OCI-LY3 (cell line): ENCODE data around the gene ANP32B.
"Not testable (repeated sequence)": the region's sequence is repeated elsewhere in the genome, so short reads cannot be mapped to it uniquely, and the experiment has no call there.

Experiments
- H2AFZ ChIP-seq: fragments of 200-600, 300-600 bp; shearing (Covaris generic); 2 replicates; pipeline ENCODE4 v1.6.0; 2014; ENCODE audit warnings: antibody characterized with exemption, low read depth, low read length
- H3K27ac ChIP-seq: fragments of 200-600, 300-600 bp; sonication (generic); 2 replicates; pipeline ENCODE4 v1.5.1; 2014; ENCODE audit warnings: mild to moderate bottlenecking, low read length, moderate library complexity, mixed read lengths
- H3K27me3 ChIP-seq: fragments of 200-600, 300-600 bp; sonication (generic); 2 replicates; pipeline ENCODE4 v1.6.1; 2014; ENCODE audit warnings: low read depth, low read length, mixed read lengths
- H3K36me3 ChIP-seq: fragments of 200-600, 300-600 bp; sonication (generic); replicated peaks from 2 replicates; pipeline ENCODE3; 2014; ENCODE audit warnings: low read depth, low read length, mixed read lengths
- H3K4me1 ChIP-seq: fragments of 300-600, 200-600 bp; sonication (generic); 2 replicates; pipeline ENCODE4 v1.6.1; 2014; ENCODE audit warnings: low read length, mixed read lengths
- H3K4me2 ChIP-seq: fragments of 200-600, 300-600 bp; sonication (generic); 2 replicates; pipeline ENCODE4 v1.6.1; 2014; ENCODE audit warnings: low read length, mixed read lengths
- H3K4me3 ChIP-seq: fragments of 300-600, 200-600 bp; sonication (generic); 2 replicates; pipeline ENCODE4 v1.5.1; 2014; ENCODE audit warnings: antibody characterized with exemption, mild to moderate bottlenecking, low read length, moderate library complexity
- H3K79me2 ChIP-seq: fragments of 300-600, 200-600 bp; shearing (Covaris generic); 2 replicates; pipeline ENCODE4 v1.6.1; 2014; ENCODE audit warnings: mild to moderate bottlenecking, low read length, mixed read lengths
- H3K9ac ChIP-seq: fragments of 300-600, 200-600 bp; shearing (Covaris generic); 2 replicates; pipeline ENCODE4 v1.6.0; 2014; ENCODE audit warnings: mild to moderate bottlenecking, low read length, moderate library complexity
- H3K9me3 ChIP-seq: fragments of 200-600, 300-600 bp; shearing (Covaris generic); 2 replicates; pipeline ENCODE4 v1.6.1; 2014; ENCODE audit warnings: low read length, mixed read lengths; ENCODE audit not compliant: insufficient read depth
- H4K20me1 ChIP-seq: fragments of 200-600, 300-600 bp; sonication (generic); 2 replicates; pipeline ENCODE4 v1.6.1; 2016; ENCODE audit warnings: low read length, mixed read lengths; ENCODE audit not compliant: insufficient read depth
- CTCF ChIP-seq: fragments of 200-600, 300-600 bp; sonication (generic); IDR thresholded peaks from 2 replicates; pipeline ENCODE4 v1.5.1; 2014; ENCODE audit warnings: antibody characterized with exemption, low read length, low read depth
- EZH2phosphoT487 ChIP-seq: fragments of 200-600 bp; shearing (Covaris generic); IDR thresholded peaks from 2 replicates; pipeline ENCODE4 v1.6.1; 2018; ENCODE audit warnings: antibody characterized with exemption, mixed run types, low read depth

The ANP32B gene

GRCh38 chr9:98017306-98017705 lies 34.2 kb downstream of the ANP32B start:
- no peaks in the 10 kb centered on the region for H4K20me1 ChIP-seq
- no peaks in the 10 kb centered on the region for H3K9me3 ChIP-seq
- H3K4me3 ChIP-seq: no peak overlapping the region
- no peak overlapping the region; the same call in 1 of the 2 replicates for H3K27ac ChIP-seq
- H3K27me3 ChIP-seq: no peaks in the 10 kb centered on the region
- peaks cover 54% of the 10 kb centered on the region for H3K36me3 ChIP-seq
- no peak overlapping the region for H3K9ac ChIP-seq
- H3K4me1 ChIP-seq: peaks cover 17% of the 10 kb centered on the region
- TF ChIP-seq CTCF: no peak
- TF ChIP-seq EZH2phosphoT487: no peak
- no peak overlapping the region for H3K4me2 ChIP-seq
- peaks cover 7% of the 10 kb centered on the region; the same call in 1 of the 2 replicates for H3K79me2 ChIP-seq
- H2AFZ ChIP-seq: no peak overlapping the region

GRCh38 chr9:98018347-98018746 lies 35.2 kb downstream of the ANP32B start:
- Histone ChIP-seq H4K20me1 (no peaks in the 10 kb centered on the region), H3K36me3 (peaks cover 48% of the 10 kb centered on the region), H3K27me3 (no peaks in the 10 kb centered on the region), H3K9me3 (no peaks in the 10 kb centered on the region), H3K9ac (no peak overlapping the region), H3K4me3 (no peak overlapping the region), H3K4me2 (no peak overlapping the region), H2AFZ (no peak overlapping the region), H3K27ac (no peak overlapping the region), H3K4me1 (peaks cover 17% of the 10 kb centered on the region), H3K79me2 (peaks cover 5% of the 10 kb centered on the region; the same call in 1 of the 2 replicates)
- TF ChIP-seq CTCF: no peak
- no peak for TF ChIP-seq EZH2phosphoT487

GRCh38 chr9:98019098-98019497 lies 36.0 kb downstream of the ANP32B start:
- no peaks in the 10 kb centered on the region for H3K79me2 ChIP-seq
- H4K20me1 ChIP-seq: no peaks in the 10 kb centered on the region
- no peak overlapping the region for H3K4me3 ChIP-seq
- H3K9ac ChIP-seq: no peak overlapping the region
- H3K27me3 ChIP-seq: no peaks in the 10 kb centered on the region
- H3K9me3 ChIP-seq: no peaks in the 10 kb centered on the region
- H3K27ac ChIP-seq: peak overlapping the region; percentile 41; the same call in 1 of the 2 replicates
- H3K36me3 ChIP-seq: peaks cover 43% of the 10 kb centered on the region
- H2AFZ ChIP-seq: no peak overlapping the region
- no peak overlapping the region for H3K4me2 ChIP-seq
- H3K4me1 ChIP-seq: peaks cover 14% of the 10 kb centered on the region
- TF ChIP-seq EZH2phosphoT487 (no peak), CTCF (no peak)

GRCh38 chr9:98019869-98020268 lies 36.7 kb downstream of the ANP32B start:
- not testable (repeated sequence) for H3K27ac ChIP-seq, H4K20me1 ChIP-seq
- peaks cover 38% of the 10 kb centered on the region for H3K36me3 ChIP-seq

More at GRCh38 chr9:98019869-98020268, 36.7 kb downstream of the ANP32B start:
- H3K9me3 ChIP-seq, H3K4me3 ChIP-seq, H3K79me2 ChIP-seq, H3K27me3 ChIP-seq, H3K4me2 ChIP-seq, H3K9ac ChIP-seq, H3K4me1 ChIP-seq, H2AFZ ChIP-seq: not testable (repeated sequence)
